Measurements from ENCODE around the gene B4GALT4. TPM values are rescaled to one million over a fixed set of nuclear protein-coding genes. Genes with fewer than 3 reads are reported as not detected.

The B4GALT4 gene
- total and polyA plus RNA-seq, 2 donors (not counting 3 experiments of a cell fraction or from before 2014, with no cell fraction given): 3.7 to 7.1 TPM

GRCh38 chr3:119177321-119177720 is 63.4 kb downstream of the B4GALT4 start:
- TF ChIP-seq MAX (IDR thresholded peaks at IDR 0.05; ENCODE audit: insufficient read depth, insufficient read length) (no peak), FOS (IDR thresholded peaks at IDR 0.05; ENCODE audit: borderline replicate concordance, insufficient read depth, low read length) (no peak), EZH2 (IDR thresholded peaks at IDR 0.05; ENCODE audit: borderline replicate concordance, low read depth, low read length, severe bottlenecking) (no peak), POLR2AphosphoS5 (IDR thresholded peaks at IDR 0.05; ENCODE audit: insufficient read depth, low read depth, low read length) (no peak), MYC (IDR thresholded peaks at IDR 0.05; ENCODE audit: low read depth, low read length) (no peak), GATA2 (IDR thresholded peaks at IDR 0.05; ENCODE audit: insufficient read depth, insufficient read length, low read depth, low read length) (no peak), POLR2A (IDR thresholded peaks at IDR 0.05; ENCODE audit: low read depth, low read length) (no peak), CTCF (IDR thresholded peaks at IDR 0.05; ENCODE audit: extremely low read depth in 1 of 2, insufficient read depth in 1 of 2, low read depth in 1 of 2, low read length in 2 of 2) (no peak), JUN (IDR thresholded peaks at IDR 0.05; ENCODE audit: borderline replicate concordance, insufficient read depth, insufficient read length, low read depth) (no peak)
- Histone ChIP-seq H3K4me2 (ENCODE audit: insufficient read depth, low read length) (no peak overlapping the region), H3K36me3 (ENCODE audit: control insufficient read depth in 2 of 2, extremely low read depth in 1 of 2, insufficient read depth in 2 of 2, low read length in 2 of 2) (no peaks in the 10 kb centered on the region), H4K20me1 (replicated peaks; ENCODE audit: control insufficient read depth, extremely low read depth, insufficient read depth, low read length) (no peaks in the 10 kb centered on the region), H3K27ac (ENCODE audit: insufficient read depth, low read depth, low read length) (no peak overlapping the region), H3K9ac (replicated peaks; ENCODE audit: extremely low read depth, insufficient read depth, low read length) (no peak overlapping the region), H3K4me3 (replicated peaks in 1 of 3; ENCODE audit: insufficient read depth in 1 of 3, low read depth in 1 of 3, low read length in 3 of 3) (no peak overlapping the region), H2AFZ (ENCODE audit: low read depth, low read length) (no peak overlapping the region), H3K9me1 (replicated peaks; ENCODE audit: control insufficient read depth, extremely low read depth, insufficient read depth, low read length) (no peaks in the 10 kb centered on the region), H3K27me3 (ENCODE audit: control insufficient read depth in 2 of 2, insufficient read depth in 2 of 2, low read length in 2 of 2) (peaks cover 8 to 9% of the 10 kb centered on the region in 2 experiments), H3K9me3 (replicated peaks; ENCODE audit: control insufficient read depth, insufficient read depth, low read length) (no peaks in the 10 kb centered on the region), H3K79me2 (ENCODE audit: control insufficient read depth, insufficient read depth, low read length) (no peaks in the 10 kb centered on the region), H3K4me1 (ENCODE audit: control insufficient read depth, extremely low read depth, insufficient read depth, low read length) (no peaks in the 10 kb centered on the region)
- dilution Hi-C loops (cut with MboI; ENCODE audit: extremely low pct_ligation_motif_present, low sequenced_read_pairs): no loop called here
- FAIRE-seq (no peak), DNase-seq (ENCODE audit: low read depth, low spot score) (no peak)
- no TSS peak for BruUV-seq (replicated peaks)
- intact Hi-C loops (cut with micrococcal nuclease): no loop called here
- ChIA-PET POLR2A (no interaction called here), CTCF (no interaction called here)
